Measurements from ENCODE around the gene CHL1. TPM values are rescaled to one million over a fixed set of nuclear protein-coding genes. Genes with fewer than 3 reads are reported as not detected.

The CHL1 gene
- total RNA-seq, 1 donor from 2014 or later = 16.0 TPM

- no peak overlapping the region for H3K27ac ChIP-seq
- ATAC-seq (no peak), DNase-seq (no peak)
- no peaks in the 10 kb centered on the region for H3K27me3 ChIP-seq
- no peak overlapping the region for H3K4me3 ChIP-seq
- no peaks in the 10 kb centered on the region for H3K4me1 ChIP-seq
- TF ChIP-seq CTCF (IDR thresholded peaks at IDR 0.05) = no peak
- H3K9me3 ChIP-seq = no peaks in the 10 kb centered on the region
- intact Hi-C loops (cut with DNase I) = no loop called here
- H3K36me3 ChIP-seq = no peaks in the 10 kb centered on the region
Measured at GRCh38 chr3:274927-275326, 78.4 kb downstream of the CHL1 start.

GRCh38 chr3:277873-278272 lies 81.3 kb downstream of the CHL1 start:
- intact Hi-C loops (cut with DNase I) = no loop called here
- no peak for TF ChIP-seq CTCF (IDR thresholded peaks at IDR 0.05)
- H3K4me1 ChIP-seq = no peaks in the 10 kb centered on the region
- no peaks in the 10 kb centered on the region for H3K9me3 ChIP-seq
- ATAC-seq = no peak
- H3K36me3 ChIP-seq = no peaks in the 10 kb centered on the region
- H3K27me3 ChIP-seq = no peaks in the 10 kb centered on the region
- DNase-seq = no peak
- peak overlapping the region; percentile 26 for H3K27ac ChIP-seq
- no peak overlapping the region for H3K4me3 ChIP-seq

GRCh38 chr3:278300-279064 lies 81.9 kb downstream of the CHL1 start:
- H3K27ac ChIP-seq = peak overlapping the region; percentile 26

GRCh38 chr3:279325-279724 lies 82.8 kb downstream of the CHL1 start:
- Histone ChIP-seq H3K9me3 (no peaks in the 10 kb centered on the region), H3K36me3 (no peaks in the 10 kb centered on the region), H3K4me1 (no peaks in the 10 kb centered on the region), H3K27ac (no peak overlapping the region), H3K4me3 (no peak overlapping the region), H3K27me3 (no peaks in the 10 kb centered on the region)
- DNase-seq (no peak), ATAC-seq (no peak)
- no peak for TF ChIP-seq CTCF (IDR thresholded peaks at IDR 0.05)
- intact Hi-C loops (cut with DNase I) = no loop called here

More at GRCh38 chr3:278300-279064, 81.9 kb downstream of the CHL1 start:
- Histone ChIP-seq H3K27me3 (no peaks in the 10 kb centered on the region), H3K4me3 (no peak overlapping the region), H3K36me3 (no peaks in the 10 kb centered on the region), H3K4me1 (no peaks in the 10 kb centered on the region), H3K9me3 (no peaks in the 10 kb centered on the region)
- no peak for TF ChIP-seq CTCF (IDR thresholded peaks at IDR 0.05)
- intact Hi-C loops (cut with DNase I) = no loop called here
- ATAC-seq (no peak), DNase-seq (no peak)

GRCh38 chr3:280681-281080 lies 84.1 kb downstream of the CHL1 start:
- Histone ChIP-seq H3K4me1 (no peaks in the 10 kb centered on the region), H3K27me3 (no peaks in the 10 kb centered on the region), H3K36me3 (no peaks in the 10 kb centered on the region), H3K4me3 (no peak overlapping the region), H3K27ac (no peak overlapping the region), H3K9me3 (no peaks in the 10 kb centered on the region)
- intact Hi-C loops (cut with DNase I) = no loop called here
- no peak for ATAC-seq
- DNase-seq = no peak
- TF ChIP-seq CTCF (IDR thresholded peaks at IDR 0.05) = no peak

All from upper lobe of right lung (tissue), 1 donor.